Fibroblast of lung (primary cell): ENCODE data around the gene RNF212. TPM values are rescaled to one million over a fixed set of nuclear protein-coding genes. Genes with fewer than 3 reads are reported as not detected.

Source experiments
- DNase-seq, 2 donors: peaks; one replicate each; pipeline versions ENCODE4 v3.0.0 to v3.0.0-alpha.2; 2010; ENCODE audit warnings: low read depth in 2 of 2
- H2AFZ ChIP-seq: 2 replicates; pipeline ENCODE4 v1.5.1; 2012; ENCODE audit warnings: low read length, control low read depth, inconsistent platforms
- H3K27ac ChIP-seq: 2 replicates; pipeline ENCODE4 v1.5.1; 2011; ENCODE audit warnings: low read length, control low read depth; ENCODE audit not compliant: insufficient read depth
- H3K27me3 ChIP-seq: 2 replicates; pipeline ENCODE4 v1.5.1; 2011; ENCODE audit warnings: mild to moderate bottlenecking, low read length; ENCODE audit not compliant: control insufficient read depth, insufficient read depth
- H3K36me3 ChIP-seq: 2 replicates; pipeline ENCODE4 v1.5.1; 2011; ENCODE audit warnings: low read length; ENCODE audit not compliant: control insufficient read depth, insufficient read depth
- H3K4me1 ChIP-seq: 2 replicates; pipeline ENCODE4 v1.5.1; 2011; ENCODE audit warnings: low read length; ENCODE audit not compliant: control insufficient read depth, insufficient read depth; ENCODE audit errors: extremely low read depth
- H3K4me2 ChIP-seq: 2 replicates; pipeline ENCODE4 v1.5.1; 2011; ENCODE audit warnings: low read length, control low read depth; ENCODE audit not compliant: insufficient read depth; ENCODE audit errors: extremely low read depth
- H3K4me3 ChIP-seq, 4 experiments: fragments of 200-600 bp in 1 of 4; sonication (generic) in 1 of 4; replicated peaks in 1 of 4; 2 replicates each; pipeline ENCODE4 v1.5.1; 2011 to 2016; ENCODE audit warnings: low read length in 4 of 4, low read depth in 3 of 4, mild to moderate bottlenecking in 3 of 4, control low read depth in 2 of 4, inconsistent platforms in 1 of 4, mixed read lengths in 1 of 4; ENCODE audit not compliant: insufficient read depth in 1 of 4; ENCODE audit errors: control extremely low read depth in 1 of 4
- H3K79me2 ChIP-seq: 2 replicates; pipeline ENCODE4 v1.5.1; 2012; ENCODE audit warnings: mild to moderate bottlenecking, low read length, inconsistent platforms; ENCODE audit not compliant: control insufficient read depth, insufficient read depth
- H3K9ac ChIP-seq: 2 replicates; pipeline ENCODE4 v1.5.1; 2011; ENCODE audit warnings: mild to moderate bottlenecking, low read length, control low read depth; ENCODE audit not compliant: insufficient read depth
- H3K9me3 ChIP-seq: 2 replicates; pipeline ENCODE4 v1.5.1; 2012; ENCODE audit warnings: low read depth, low read length; ENCODE audit not compliant: control insufficient read depth, insufficient read depth
- H4K20me1 ChIP-seq: 2 replicates; pipeline ENCODE4 v1.5.1; 2011; ENCODE audit warnings: low read length; ENCODE audit not compliant: control insufficient read depth, insufficient read depth; ENCODE audit errors: extremely low read depth
- CTCF ChIP-seq, 2 donors: IDR thresholded peaks in 1 of 2; conservative IDR thresholded peaks in 1 of 2; 1 replicate in 1 of 2; 2 replicates in 1 of 2; pipeline ENCODE4 v1.5.1; 2011 to 2012; ENCODE audit warnings: low read length in 2 of 2, control low read depth in 1 of 2, inconsistent platforms in 1 of 2, low read depth in 1 of 2, mild to moderate bottlenecking in 1 of 2
- EZH2 ChIP-seq: IDR thresholded peaks from 2 replicates; pipeline ENCODE4 v1.5.1; 2012; ENCODE audit warnings: low read length, control low read depth, mild to moderate bottlenecking; ENCODE audit errors: missing control alignments
- polyA plus RNA-seq, 2 donors: library from polyadenylated mRNA; depleted of rRNA in 1 of 2; stranded (reverse) in 1 of 2; unstranded in 1 of 2; fragments of >200 nt; gene quantifications; 2 replicates each; pipeline ENCODE4 v1.2.1, GENCODE V29; 2011 to 2012; ENCODE audit warnings: missing spikeins in 1 of 2
- total RNA-seq: library from RNA; depleted of rRNA; stranded (reverse); fragments of >200 nt; gene quantifications from 2 replicates; pipeline ENCODE4 v1.2.1, GENCODE V29; 2014

The RNF212 gene
- total and polyA plus RNA-seq, 2 donors (not counting 1 experiment from before 2014, with no cell fraction given) = 0.66 to 1.6 TPM

- H3K4me1 ChIP-seq = no peaks in the 10 kb centered on the region
- H3K4me3 ChIP-seq = no peak overlapping the region
- peaks cover 19% of the 10 kb centered on the region for H3K27me3 ChIP-seq
- H3K79me2 ChIP-seq = no peaks in the 10 kb centered on the region
- H3K27ac ChIP-seq = no peak overlapping the region
- DNase-seq = peak; percentile 55 to 65
- H3K9ac ChIP-seq = no peak overlapping the region
- no peak overlapping the region for H2AFZ ChIP-seq
- no peaks in the 10 kb centered on the region for H3K9me3 ChIP-seq
- H4K20me1 ChIP-seq = no peaks in the 10 kb centered on the region
- no peak overlapping the region for H3K4me2 ChIP-seq
- H3K36me3 ChIP-seq = no peaks in the 10 kb centered on the region
- TF ChIP-seq EZH2 (peak; percentile 21), CTCF (conservative IDR thresholded peaks at IDR 0.05 in 1 of 2, IDR thresholded peaks at IDR 0.05 in 1 of 2; ENCODE audit: low read depth in 1 of 2, low read length in 2 of 2) (peak; percentile 89 to 96)
Observed at GRCh38 chr4:1072830-1073446, 40.4 kb downstream of the RNF212 start.

- no peaks in the 10 kb centered on the region for H3K9me3 ChIP-seq
- no peaks in the 10 kb centered on the region for H3K79me2 ChIP-seq
- H3K9ac ChIP-seq = no peak overlapping the region
- H3K4me3 ChIP-seq = no peak overlapping the region
- peaks cover 21% of the 10 kb centered on the region for H3K27me3 ChIP-seq
- no peak for DNase-seq
- H3K4me1 ChIP-seq = no peaks in the 10 kb centered on the region
- no peak overlapping the region for H2AFZ ChIP-seq
- no peak overlapping the region for H3K27ac ChIP-seq
- no peaks in the 10 kb centered on the region for H3K36me3 ChIP-seq
- TF ChIP-seq CTCF (conservative IDR thresholded peaks at IDR 0.05 in 1 of 2, IDR thresholded peaks at IDR 0.05 in 1 of 2; ENCODE audit: low read depth in 1 of 2, low read length in 2 of 2) (no peak), EZH2 (no peak)
- H4K20me1 ChIP-seq = no peaks in the 10 kb centered on the region
- no peak overlapping the region for H3K4me2 ChIP-seq
Observed at GRCh38 chr4:1069394-1069793, 44.0 kb downstream of the RNF212 start.

- no peak overlapping the region for H3K27ac ChIP-seq
- H3K4me1 ChIP-seq = no peaks in the 10 kb centered on the region
- no peaks in the 10 kb centered on the region for H3K36me3 ChIP-seq
- H3K4me2 ChIP-seq = no peak overlapping the region
- no peak overlapping the region for H2AFZ ChIP-seq
- H3K9me3 ChIP-seq = no peaks in the 10 kb centered on the region
- H3K9ac ChIP-seq = no peak overlapping the region
- DNase-seq = no peak
- H3K27me3 ChIP-seq = peaks cover 18% of the 10 kb centered on the region
- TF ChIP-seq CTCF (conservative IDR thresholded peaks at IDR 0.05 in 1 of 2, IDR thresholded peaks at IDR 0.05 in 1 of 2; ENCODE audit: low read depth in 1 of 2, low read length in 2 of 2) (no peak), EZH2 (no peak)
- no peaks in the 10 kb centered on the region for H3K79me2 ChIP-seq
- no peak overlapping the region for H3K4me3 ChIP-seq
- no peaks in the 10 kb centered on the region for H4K20me1 ChIP-seq
Observed at GRCh38 chr4:1065732-1066131, 47.6 kb downstream of the RNF212 start.
